Measurements from ENCODE around the gene GMCL1. TPM values are rescaled to one million over a fixed set of nuclear protein-coding genes. Genes with fewer than 3 reads are reported as not detected.
"Not testable (repeated sequence)": the region's sequence is repeated elsewhere in the genome, so short reads cannot be mapped to it uniquely, and the experiment has no call there.

Gene GMCL1
- total and polyA plus RNA-seq, 8 donors, result 7.6 to 15.4 (median 9.4) TPM

- TF ChIP-seq CTCF (IDR thresholded peaks at IDR 0.05), result no peak
- FAIRE-seq, result no peak
- peak overlapping the region; percentile 36 to 72 (median 60) for H3K27ac ChIP-seq
- no peaks in the 10 kb centered on the region for H3K9me3 ChIP-seq
- intact Hi-C loops (cut with DNase I), result no loop called here
- H3K36me3 ChIP-seq, result peaks cover 0 to 6% (median 4%) of the 10 kb centered on the region in 3 donors
- DNase-seq, result no peak
- H3K4me3 ChIP-seq, result peak overlapping the region in 1 of 4 donors; percentile 8
- peak; percentile 49 to 66 (median 60) for ATAC-seq
- WGBS, 2 donors, result 30 to 36% methylated on average over 7 of the region's 7 CpGs
- H3K27me3 ChIP-seq, result no peaks in the 10 kb centered on the region
- H3K4me1 ChIP-seq, result peaks cover 0 to 16% (median 12%) of the 10 kb centered on the region in 3 donors
Measured at GRCh38 chr2:69798290-69798908, 31.1 kb upstream of the GMCL1 start.

GRCh38 chr2:69798909-69799526 is 30.4 kb upstream of the GMCL1 start:
- intact Hi-C loops (cut with DNase I), result no loop called here
- peak overlapping the region; percentile 36 to 72 (median 60) for H3K27ac ChIP-seq
- peaks cover 0 to 1% (median 0%) of the 10 kb centered on the region in 3 donors for H3K36me3 ChIP-seq
- FAIRE-seq (no peak), ATAC-seq (peak in 3 of 4 donors; percentile 12 to 34 (median 26)), DNase-seq (no peak)
- H3K27me3 ChIP-seq, result no peaks in the 10 kb centered on the region
- peak overlapping the region in 1 of 4 donors; percentile 8 for H3K4me3 ChIP-seq
- no peaks in the 10 kb centered on the region for H3K9me3 ChIP-seq
- 29 to 37% methylated on average over 4 of the region's 4 CpGs for WGBS, 2 donors
- TF ChIP-seq CTCF (IDR thresholded peaks at IDR 0.05), result no peak
- peaks cover 0 to 16% (median 12%) of the 10 kb centered on the region in 3 donors for H3K4me1 ChIP-seq

DNA sequence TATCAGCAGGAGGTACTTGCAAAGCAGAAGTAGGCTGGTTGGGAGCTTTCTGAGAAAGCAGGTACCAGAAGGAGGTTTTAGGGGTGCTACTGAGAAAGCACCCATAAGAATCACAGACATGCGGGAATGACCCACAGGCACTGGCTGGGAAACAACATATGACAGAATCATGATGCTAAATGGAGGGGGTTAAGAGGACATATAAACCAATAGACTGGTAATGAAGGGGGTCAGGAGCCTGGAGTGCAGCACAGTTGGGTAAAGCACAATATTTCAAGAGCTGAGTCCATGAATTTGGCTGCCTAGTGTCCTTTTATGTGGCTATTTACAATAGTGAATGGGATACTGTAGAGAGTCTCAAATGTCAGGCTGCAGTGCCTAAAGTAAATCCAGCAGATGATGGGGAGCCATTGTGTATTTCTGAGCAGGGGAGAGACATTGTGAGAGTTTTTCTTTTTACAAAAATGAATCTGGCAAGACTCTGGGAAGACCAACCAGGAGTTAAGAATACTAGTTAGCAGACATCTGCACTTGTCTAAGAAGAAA is 27.6 kb upstream of the GMCL1 start:
- FAIRE-seq (no peak), DNase-seq (no peak), ATAC-seq (no peak)
- intact Hi-C loops (cut with DNase I), result no loop called here
- H3K27me3 ChIP-seq, result no peaks in the 10 kb centered on the region
- peaks cover 0 to 11% (median 0%) of the 10 kb centered on the region in 3 donors for H3K36me3 ChIP-seq
- no peaks in the 10 kb centered on the region for H3K9me3 ChIP-seq
- H3K27ac ChIP-seq, result peak overlapping the region in 1 of 4 donors; percentile 4
- WGBS, 2 donors, result 92 to 100% methylated on average over 1 of the region's 1 CpG
- no peak overlapping the region for H3K4me3 ChIP-seq
- no peak for TF ChIP-seq CTCF (IDR thresholded peaks at IDR 0.05)
- H3K4me1 ChIP-seq, result peaks cover 0 to 16% (median 12%) of the 10 kb centered on the region in 3 donors

GRCh38 chr2:69802781-69803367 is 26.6 kb upstream of the GMCL1 start:
- FAIRE-seq; ATAC-seq; H3K27me3 ChIP-seq; H3K27ac ChIP-seq; intact Hi-C loops (cut with DNase I); H3K4me3 ChIP-seq; DNase-seq; H3K9me3 ChIP-seq: not testable (repeated sequence)
- peaks cover 0 to 22% (median 0%) of the 10 kb centered on the region in 3 donors for H3K36me3 ChIP-seq
- WGBS, 2 donors, result 83 to 88% methylated on average over 4 of the region's 4 CpGs
- H3K4me1 ChIP-seq, result peaks cover 0 to 16% (median 12%) of the 10 kb centered on the region in 3 donors

DNA sequence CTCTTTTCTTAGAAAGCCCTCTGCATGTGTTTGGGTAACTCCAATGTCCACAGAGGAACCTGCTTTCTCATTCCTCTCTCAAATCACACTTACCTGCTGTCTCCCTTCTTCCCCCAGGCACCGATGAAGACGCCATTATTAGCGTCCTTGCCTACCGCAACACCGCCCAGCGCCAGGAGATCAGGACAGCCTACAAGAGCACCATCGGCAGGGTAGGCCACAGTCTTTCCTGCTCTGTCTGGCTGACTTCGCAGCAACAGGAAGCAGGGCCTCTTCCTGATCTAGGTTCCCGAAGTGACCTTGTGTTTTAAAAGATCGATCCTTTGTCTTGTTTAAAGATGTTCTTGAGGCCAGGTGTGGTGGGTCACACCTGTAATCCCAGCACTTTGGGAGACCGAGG is 25.0 kb upstream of the GMCL1 start:
- Histone ChIP-seq H3K27ac (no peak overlapping the region), H3K4me1 (peaks cover 0 to 4% (median 0%) of the 10 kb centered on the region in 3 donors), H3K9me3 (no peaks in the 10 kb centered on the region), H3K36me3 (peaks cover 0 to 37% (median 7%) of the 10 kb centered on the region in 3 donors), H3K27me3 (no peaks in the 10 kb centered on the region), H3K4me3 (no peak overlapping the region)
- FAIRE-seq (no peak), ATAC-seq (no peak), DNase-seq (no peak)
- TF ChIP-seq CTCF (IDR thresholded peaks at IDR 0.05), result no peak
- WGBS, 2 donors, result 86 to 87% methylated on average over 11 of the region's 11 CpGs
- intact Hi-C loops (cut with DNase I), result no loop called here
